ENCODE data around the gene KCTD5.

Gene KCTD5

GRCh38 chr16:2704983-2705275, 22.6 kb downstream of the KCTD5 start:
- no peaks in the 10 kb centered on the region for H3K9me3 ChIP-seq
- no peaks in the 10 kb centered on the region for H3K27me3 ChIP-seq
- no peak for DNase-seq
- peaks cover 54 to 100% (median 92%) of the 10 kb centered on the region in 3 donors for H3K36me3 ChIP-seq
- no peak overlapping the region for H3K27ac ChIP-seq
- intact Hi-C loops (cut with DNase I; ENCODE audit: low total_unique reads) = no loop called here
- no peak overlapping the region for H3K4me3 ChIP-seq
- TF ChIP-seq CTCF (IDR thresholded peaks at IDR 0.05) = no peak
- no peaks in the 10 kb centered on the region for H3K4me1 ChIP-seq

GRCh38 chr16:2705351-2705750, 23.0 kb downstream of the KCTD5 start:
- Histone ChIP-seq H3K9me3 (no peaks in the 10 kb centered on the region), H3K27me3 (no peaks in the 10 kb centered on the region), H3K4me1 (no peaks in the 10 kb centered on the region), H3K4me3 (no peak overlapping the region), H3K36me3 (peaks cover 50 to 100% (median 91%) of the 10 kb centered on the region in 3 donors), H3K27ac (no peak overlapping the region)
- no peak for DNase-seq
- intact Hi-C loops (cut with DNase I; ENCODE audit: low total_unique reads) = no loop called here
- no peak for TF ChIP-seq CTCF (IDR thresholded peaks at IDR 0.05)

- H3K4me3 ChIP-seq = no peak overlapping the region
- intact Hi-C loops (cut with DNase I; ENCODE audit: low total_unique reads) = no loop called here
- no peak for TF ChIP-seq CTCF (IDR thresholded peaks at IDR 0.05)
- H3K27me3 ChIP-seq = no peaks in the 10 kb centered on the region
- H3K27ac ChIP-seq = no peak overlapping the region
- H3K9me3 ChIP-seq = no peaks in the 10 kb centered on the region
- peaks cover 48 to 93% (median 84%) of the 10 kb centered on the region in 3 donors for H3K36me3 ChIP-seq
- no peak for DNase-seq
- no peaks in the 10 kb centered on the region for H3K4me1 ChIP-seq
Observed at GRCh38 chr16:2706085-2706484, 23.8 kb downstream of the KCTD5 start.

- no peaks in the 10 kb centered on the region for H3K4me1 ChIP-seq
- DNase-seq = no peak
- peaks cover 46 to 86% (median 77%) of the 10 kb centered on the region in 3 donors for H3K36me3 ChIP-seq
- intact Hi-C loops (cut with DNase I; ENCODE audit: low total_unique reads) = no loop called here
- H3K27me3 ChIP-seq = no peaks in the 10 kb centered on the region
- no peak overlapping the region for H3K27ac ChIP-seq
- H3K4me3 ChIP-seq = no peak overlapping the region
- no peaks in the 10 kb centered on the region for H3K9me3 ChIP-seq
- no peak for TF ChIP-seq CTCF (IDR thresholded peaks at IDR 0.05)
Observed at GRCh38 chr16:2706611-2707311, 24.4 kb downstream of the KCTD5 start.

GRCh38 chr16:2707368-2708289, 25.3 kb downstream of the KCTD5 start:
- no peak for DNase-seq
- intact Hi-C loops (cut with DNase I; ENCODE audit: low total_unique reads) = no loop called here
- Histone ChIP-seq H3K9me3 (no peaks in the 10 kb centered on the region), H3K27me3 (no peaks in the 10 kb centered on the region), H3K4me1 (no peaks in the 10 kb centered on the region), H3K36me3 (peaks cover 37 to 77% (median 68%) of the 10 kb centered on the region in 3 donors), H3K27ac (no peak overlapping the region), H3K4me3 (no peak overlapping the region)
- no peak for TF ChIP-seq CTCF (IDR thresholded peaks at IDR 0.05)
